Jurkat, Clone E6-1 (cell line): ENCODE measurements around the gene FOXP2.
"Not testable (repeated sequence)": the region's sequence is repeated elsewhere in the genome, so short reads cannot be mapped to it uniquely, and the experiment has no call there.

Experiments
- DNase-seq: peaks from one replicate; pipeline ENCODE4 v3.0.0-alpha.2; 2011; ENCODE audit warnings: low read depth, low spot score
- H3K4me3 ChIP-seq: 2 replicates; pipeline ENCODE4 v1.5.1; 2011; ENCODE audit warnings: mild to moderate bottlenecking, low read length, control low read depth, moderate library complexity

Gene FOXP2

GRCh38 chr7:114484226-114484625 is 69.6 kb downstream of the FOXP2 start:
- H3K4me3 ChIP-seq: no peak overlapping the region
- no peak for DNase-seq

GRCh38 chr7:114487174-114487573 is 72.6 kb downstream of the FOXP2 start:
- DNase-seq: no peak
- no peak overlapping the region for H3K4me3 ChIP-seq

GRCh38 chr7:114488696-114489095 is 74.1 kb downstream of the FOXP2 start:
- H3K4me3 ChIP-seq: no peak overlapping the region
- DNase-seq: no peak

- not testable (repeated sequence) for DNase-seq, H3K4me3 ChIP-seq
Measured at GRCh38 chr7:114497491-114497890, 82.9 kb downstream of the FOXP2 start.

GRCh38 chr7:114502454-114503254 is 88.0 kb downstream of the FOXP2 start:
- no peak for DNase-seq

GRCh38 chr7:114504586-114504985 is 90.0 kb downstream of the FOXP2 start:
- DNase-seq: no peak

More at GRCh38 chr7:114502454-114503254, 88.0 kb downstream of the FOXP2 start:
- H3K4me3 ChIP-seq: no peak overlapping the region

GRCh38 chr7:114507381-114507780 is 92.8 kb downstream of the FOXP2 start:
- no peak for DNase-seq
- H3K4me3 ChIP-seq: no peak overlapping the region

More at GRCh38 chr7:114504586-114504985, 90.0 kb downstream of the FOXP2 start:
- H3K4me3 ChIP-seq: no peak overlapping the region

GRCh38 chr7:114508086-114508485 is 93.5 kb downstream of the FOXP2 start:
- no peak for DNase-seq
- no peak overlapping the region for H3K4me3 ChIP-seq

GRCh38 chr7:114510824-114511223 is 96.2 kb downstream of the FOXP2 start:
- H3K4me3 ChIP-seq, DNase-seq: not testable (repeated sequence)

GRCh38 chr7:114519240-114519639 is 104.6 kb downstream of the FOXP2 start:
- DNase-seq: no peak
- no peak overlapping the region for H3K4me3 ChIP-seq

- H3K4me3 ChIP-seq: no peak overlapping the region
Measured at GRCh38 chr7:114522081-114522480, 107.5 kb downstream of the FOXP2 start.

GRCh38 chr7:114527589-114527988 is 113.0 kb downstream of the FOXP2 start:
- DNase-seq: no peak

More at GRCh38 chr7:114522081-114522480, 107.5 kb downstream of the FOXP2 start:
- DNase-seq: no peak

GRCh38 chr7:114530057-114530611 is 115.5 kb downstream of the FOXP2 start:
- H3K4me3 ChIP-seq: no peak overlapping the region
- DNase-seq: no peak

More at GRCh38 chr7:114527589-114527988, 113.0 kb downstream of the FOXP2 start:
- no peak overlapping the region for H3K4me3 ChIP-seq

- H3K4me3 ChIP-seq: no peak overlapping the region
- DNase-seq: no peak
Measured at GRCh38 chr7:114531326-114531725, 116.7 kb downstream of the FOXP2 start.

GRCh38 chr7:114533131-114533530 is 118.5 kb downstream of the FOXP2 start:
- no peak for DNase-seq
- H3K4me3 ChIP-seq: no peak overlapping the region

- no peak for DNase-seq
- no peak overlapping the region for H3K4me3 ChIP-seq
Measured at GRCh38 chr7:114534953-114535352, 120.3 kb downstream of the FOXP2 start.

- H3K4me3 ChIP-seq: no peak overlapping the region
- no peak for DNase-seq
Measured at GRCh38 chr7:114539575-114539974, 125.0 kb downstream of the FOXP2 start.

- DNase-seq: no peak
Measured at GRCh38 chr7:114540291-114540690, 125.7 kb downstream of the FOXP2 start.

GRCh38 chr7:114547346-114547745 is 132.7 kb downstream of the FOXP2 start:
- not testable (repeated sequence) for H3K4me3 ChIP-seq, DNase-seq

More at GRCh38 chr7:114540291-114540690, 125.7 kb downstream of the FOXP2 start:
- H3K4me3 ChIP-seq: no peak overlapping the region
